ENCODE measurements around the gene OR2V2. TPM values are rescaled to one million over a fixed set of nuclear protein-coding genes. Genes with fewer than 3 reads are reported as not detected.

OR2V2 gene
- total and polyA plus RNA-seq, 8 donors = not detected

DNA sequence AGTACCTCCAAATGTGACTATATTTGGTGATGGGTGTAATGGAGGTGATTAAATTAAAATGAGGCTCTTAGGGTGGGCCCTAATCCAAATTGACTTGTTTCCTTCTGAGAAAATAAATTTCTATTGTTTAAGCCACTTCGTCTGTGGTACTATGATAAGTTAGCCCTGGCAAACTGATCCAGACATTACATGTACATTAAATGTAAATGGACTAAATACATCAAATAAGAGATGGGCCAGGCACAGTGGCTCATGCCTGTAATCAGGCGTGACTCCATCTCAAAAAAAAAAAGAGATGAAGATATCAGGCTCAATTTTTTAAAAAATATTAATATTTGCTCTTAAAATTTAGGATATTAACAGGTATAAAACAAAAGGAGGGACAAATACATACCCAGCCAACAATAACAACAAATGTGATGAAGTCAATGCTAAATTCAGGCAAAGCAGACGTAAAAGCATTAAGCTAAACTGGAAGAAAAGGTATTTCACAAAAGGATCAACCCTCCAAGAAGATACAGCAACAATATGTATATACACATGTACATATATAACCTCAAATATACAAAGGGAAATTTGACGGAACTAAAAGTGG lies 10.9 kb upstream of the OR2V2 start:
- DNase-seq = no peak
- H3K36me3 ChIP-seq = no peaks in the 10 kb centered on the region
- no peak overlapping the region for H3K27ac ChIP-seq
- no peaks in the 10 kb centered on the region for H3K4me1 ChIP-seq
- TF ChIP-seq EP300 (IDR thresholded peaks at IDR 0.05) (no peak), POLR2A (IDR thresholded peaks at IDR 0.05) (no peak), POLR2AphosphoS5 (IDR thresholded peaks at IDR 0.05) (no peak)
- intact Hi-C loops (cut with DNase I; ENCODE audit: low total_unique reads) = no loop called here
- WGBS, 5 donors = 84 to 88% (median 86%) methylated on average over 4 of the region's 4 CpGs
- peaks cover 0 to 14% (median 12%) of the 10 kb centered on the region in 4 donors for H3K9me3 ChIP-seq
- H3K4me3 ChIP-seq = no peak overlapping the region
- peaks cover 0 to 18% (median 17%) of the 10 kb centered on the region in 3 donors for H3K27me3 ChIP-seq

DNA sequence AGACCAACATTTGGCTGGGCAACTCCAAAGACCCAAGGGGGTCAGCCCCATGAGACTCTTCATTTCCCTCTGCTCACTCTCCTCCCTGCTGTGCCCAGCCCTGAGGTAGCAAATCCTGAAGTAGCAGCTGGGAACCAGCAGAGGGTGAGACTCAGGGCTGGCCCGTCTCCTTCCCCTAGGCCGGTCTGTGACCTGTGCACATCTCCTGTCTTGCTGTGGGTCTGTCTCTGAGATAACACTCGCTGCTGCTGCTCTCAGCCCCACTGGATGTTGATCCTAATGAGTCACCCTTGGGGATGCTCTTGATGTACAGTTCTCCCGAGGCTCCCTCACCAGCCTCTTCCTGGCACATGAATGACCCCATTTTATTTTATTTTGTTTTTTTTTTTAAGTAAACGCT lies 9.1 kb upstream of the OR2V2 start:
- H3K27ac ChIP-seq = no peak overlapping the region
- TF ChIP-seq POLR2A (IDR thresholded peaks at IDR 0.05) (no peak), EP300 (IDR thresholded peaks at IDR 0.05) (no peak), POLR2AphosphoS5 (IDR thresholded peaks at IDR 0.05) (no peak)
- TF ChIP-seq, protein P1, sequence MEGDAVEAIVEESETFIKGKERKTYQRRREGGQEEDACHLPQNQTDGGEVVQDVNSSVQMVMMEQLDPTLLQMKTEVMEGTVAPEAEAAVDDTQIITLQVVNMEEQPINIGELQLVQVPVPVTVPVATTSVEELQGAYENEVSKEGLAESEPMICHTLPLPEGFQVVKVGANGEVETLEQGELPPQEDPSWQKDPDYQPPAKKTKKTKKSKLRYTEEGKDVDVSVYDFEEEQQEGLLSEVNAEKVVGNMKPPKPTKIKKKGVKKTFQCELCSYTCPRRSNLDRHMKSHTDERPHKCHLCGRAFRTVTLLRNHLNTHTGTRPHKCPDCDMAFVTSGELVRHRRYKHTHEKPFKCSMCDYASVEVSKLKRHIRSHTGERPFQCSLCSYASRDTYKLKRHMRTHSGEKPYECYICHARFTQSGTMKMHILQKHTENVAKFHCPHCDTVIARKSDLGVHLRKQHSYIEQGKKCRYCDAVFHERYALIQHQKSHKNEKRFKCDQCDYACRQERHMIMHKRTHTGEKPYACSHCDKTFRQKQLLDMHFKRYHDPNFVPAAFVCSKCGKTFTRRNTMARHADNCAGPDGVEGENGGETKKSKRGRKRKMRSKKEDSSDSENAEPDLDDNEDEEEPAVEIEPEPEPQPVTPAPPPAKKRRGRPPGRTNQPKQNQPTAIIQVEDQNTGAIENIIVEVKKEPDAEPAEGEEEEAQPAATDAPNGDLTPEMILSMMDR (IDR thresholded peaks at IDR 0.05) = no peak
- WGBS, 5 donors = 43 to 80% (median 55%) methylated on average over 5 of the region's 5 CpGs
- peaks cover 0 to 14% (median 12%) of the 10 kb centered on the region in 4 donors for H3K9me3 ChIP-seq
- intact Hi-C loops (cut with DNase I; ENCODE audit: low total_unique reads) = no loop called here
- no peak overlapping the region for H3K4me3 ChIP-seq
- no peaks in the 10 kb centered on the region for H3K36me3 ChIP-seq
- no peaks in the 10 kb centered on the region for H3K4me1 ChIP-seq
- DNase-seq = no peak
- H3K27me3 ChIP-seq = peaks cover 0 to 23% (median 7%) of the 10 kb centered on the region in 3 donors

DNA sequence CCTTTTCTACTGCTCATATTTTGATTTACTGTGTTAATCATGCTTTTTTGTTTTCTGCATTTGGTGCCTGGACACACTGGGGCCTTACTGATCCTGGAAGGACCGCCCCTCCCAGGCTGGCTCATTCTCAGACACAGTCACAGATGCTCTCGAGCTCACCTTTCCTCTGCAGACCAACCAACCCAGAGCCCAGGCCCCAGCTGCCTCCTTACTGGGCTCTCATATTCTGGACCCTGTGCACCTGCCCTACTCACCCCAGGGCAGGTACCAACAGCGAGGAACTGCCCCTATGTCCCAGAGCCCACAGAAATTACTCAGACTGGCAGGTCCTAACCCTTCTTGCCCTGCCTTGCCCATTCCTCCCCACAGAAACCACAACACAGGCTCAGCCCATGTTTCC lies 6.6 kb upstream of the OR2V2 start:
- Histone ChIP-seq H3K4me3 (no peak overlapping the region), H3K4me1 (no peaks in the 10 kb centered on the region), H3K9me3 (peaks cover 0 to 19% (median 14%) of the 10 kb centered on the region in 4 donors), H3K27me3 (peaks cover 0 to 37% (median 6%) of the 10 kb centered on the region in 3 donors), H3K27ac (no peak overlapping the region), H3K36me3 (no peaks in the 10 kb centered on the region)
- DNase-seq = no peak
- 58 to 79% (median 71%) methylated on average over 3 of the region's 3 CpGs for WGBS, 5 donors
- TF ChIP-seq EP300 (IDR thresholded peaks at IDR 0.05) (no peak), POLR2AphosphoS5 (IDR thresholded peaks at IDR 0.05) (no peak), POLR2A (IDR thresholded peaks at IDR 0.05) (no peak)
- TF ChIP-seq, protein P1 (IDR thresholded peaks at IDR 0.05) = no peak
- intact Hi-C loops (cut with DNase I; ENCODE audit: low total_unique reads) = no loop called here

DNA sequence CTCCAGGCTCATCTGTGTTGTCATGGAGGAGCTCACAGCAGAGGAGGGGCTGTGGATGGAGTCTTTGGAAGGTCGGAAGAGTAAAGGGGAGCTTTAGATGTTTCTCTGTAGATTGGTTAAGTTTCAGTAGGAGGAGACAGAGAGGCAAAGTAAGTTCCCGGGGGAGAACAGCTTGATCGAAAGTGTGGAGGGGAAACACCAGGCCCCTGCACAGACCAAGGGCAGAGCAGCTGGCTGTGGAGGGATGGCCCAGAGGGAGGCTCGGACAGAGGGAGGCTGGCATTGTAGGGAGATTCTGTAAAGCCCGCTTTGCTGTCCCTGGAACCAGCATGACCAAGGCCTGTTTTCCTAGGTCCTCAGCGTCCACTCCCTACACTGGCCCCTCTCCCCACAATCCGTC lies 5.3 kb upstream of the OR2V2 start:
- intact Hi-C loops (cut with DNase I; ENCODE audit: low total_unique reads) = no loop called here
- TF ChIP-seq POLR2A (IDR thresholded peaks at IDR 0.05) (no peak), EP300 (IDR thresholded peaks at IDR 0.05) (no peak), POLR2AphosphoS5 (IDR thresholded peaks at IDR 0.05) (no peak)
- TF ChIP-seq, protein P1 (IDR thresholded peaks at IDR 0.05) = no peak
- Histone ChIP-seq H3K36me3 (no peaks in the 10 kb centered on the region), H3K27me3 (peaks cover 0 to 45% (median 6%) of the 10 kb centered on the region in 3 donors), H3K27ac (no peak overlapping the region), H3K4me3 (no peak overlapping the region), H3K9me3 (peaks cover 0 to 7% (median 3%) of the 10 kb centered on the region in 4 donors), H3K4me1 (no peaks in the 10 kb centered on the region)
- WGBS, 5 donors = 66 to 86% (median 78%) methylated on average over 5 to 7 of the region's 7 CpGs
- DNase-seq = no peak

DNA sequence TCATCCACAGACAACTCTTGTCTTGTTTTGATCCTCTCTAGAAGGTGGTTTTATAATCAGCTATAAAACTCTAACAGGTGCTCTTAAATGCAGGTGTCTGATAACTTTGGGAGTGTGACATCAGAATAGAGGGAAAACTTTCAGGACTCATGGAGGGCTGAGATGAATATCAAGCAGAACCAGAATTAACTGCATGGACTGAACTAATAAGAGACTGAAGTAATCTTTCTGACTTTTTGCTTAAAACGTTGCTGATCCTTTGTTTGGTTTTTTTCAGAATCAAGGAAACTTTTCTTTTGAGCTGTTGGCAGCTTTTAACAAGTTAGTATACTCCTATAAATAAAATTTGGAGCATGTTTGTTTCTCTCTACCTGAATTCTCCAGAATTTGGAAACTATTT lies 2.3 kb upstream of the OR2V2 start:
- Histone ChIP-seq H3K4me1 (no peaks in the 10 kb centered on the region), H3K36me3 (no peaks in the 10 kb centered on the region), H3K4me3 (no peak overlapping the region), H3K27ac (no peak overlapping the region), H3K9me3 (peaks cover 0 to 6% (median 3%) of the 10 kb centered on the region in 4 donors), H3K27me3 (peaks cover 0 to 75% (median 11%) of the 10 kb centered on the region in 3 donors)
- 35 to 56% (median 46%) methylated on average over 1 of the region's 1 CpG for WGBS, 5 donors
- DNase-seq = no peak
- TF ChIP-seq POLR2A (IDR thresholded peaks at IDR 0.05) = no peak
- TF ChIP-seq, protein P1 (IDR thresholded peaks at IDR 0.05) = no peak
- TF ChIP-seq EP300 (IDR thresholded peaks at IDR 0.05) = no peak
- TF ChIP-seq POLR2AphosphoS5 (IDR thresholded peaks at IDR 0.05) = no peak
- intact Hi-C loops (cut with DNase I; ENCODE audit: low total_unique reads) = no loop called here
